Measurements from ENCODE around the gene PDE6A. TPM values are rescaled to one million over a fixed set of nuclear protein-coding genes. Genes with fewer than 3 reads are reported as not detected.

PDE6A gene
- total and polyA plus RNA-seq, 2 of the 13 experiments (the other 11 are each of a cell fraction or from before 2014, with no cell fraction given), result 0.01 TPM; not detected in 1

- Histone ChIP-seq H3K27me3 (ENCODE audit: control insufficient read depth in 1 of 2, insufficient read depth in 2 of 2, low read length in 2 of 2) (no peaks in the 10 kb centered on the region), H3K4me2 (ENCODE audit: low read depth, low read length) (no peak overlapping the region), H4K20me1 (ENCODE audit: insufficient read depth, low read length) (no peaks in the 10 kb centered on the region), H3K79me2 (ENCODE audit: insufficient read depth, low read length) (no peaks in the 10 kb centered on the region), H3K4me1 (ENCODE audit: insufficient read depth, low read length) (peaks cover 14% of the 10 kb centered on the region), H3K36me3 (replicated peaks in 1 of 2; ENCODE audit: control insufficient read depth in 1 of 2, insufficient read depth in 2 of 2, low read length in 2 of 2) (no peaks in the 10 kb centered on the region; a peak in 1 of 5 replicates), H3K4me3 (replicated peaks in 1 of 3; ENCODE audit: insufficient read depth in 1 of 3, low read depth in 2 of 3, low read length in 3 of 3) (no peak overlapping the region), H3K27ac (ENCODE audit: extremely low read length, insufficient read depth, low read length) (no peak overlapping the region), H3K9ac (ENCODE audit: insufficient read depth, low read depth, low read length) (no peak overlapping the region), H2AFZ (ENCODE audit: low read length) (no peak overlapping the region), H3K9me3 (ENCODE audit: low read length) (no peaks in the 10 kb centered on the region)
- intact Hi-C loops (cut with micrococcal nuclease; ENCODE audit: unreplicated experiment), result loop anchor here (5.0 kb wide), 1 partner anchor 141 kb away; no protein-coding TSS in a partner anchor
- ChIA-PET CTCF (ENCODE audit: low intra/inter-chr PET ratio, low total read pairs) (interaction anchor here (1.8 kb wide), 1 partner anchor 159 kb away, joined by 7 read pairs; no protein-coding TSS in a partner anchor), POLR2A (interaction anchor here (0.6 to 1.3 kb wide), 2 partner anchors 33 to 83 kb away, joined by 3 to 4 read pairs; no protein-coding TSS in a partner anchor)
- DNase-seq (ENCODE audit: low spot score) (no peak), FAIRE-seq (no peak), ATAC-seq (no peak)
- TF ChIP-seq SMYD3 (CRISPR knock-in tag; IDR thresholded peaks at IDR 0.05), result no peak
- no peak for TF ChIP-seq THYN1 (CRISPR knock-in tag; IDR thresholded peaks at IDR 0.05; ENCODE audit: borderline replicate concordance, low read depth)
- TF ChIP-seq ZNF562 (CRISPR knock-in tag; IDR thresholded peaks at IDR 0.05; ENCODE audit: borderline replicate concordance), result no peak
- TF ChIP-seq ZNF282 (IDR thresholded peaks at IDR 0.05; ENCODE audit: partially characterized antibody), result no peak
- no peak for TF ChIP-seq ZSCAN25 (CRISPR knock-in tag; IDR thresholded peaks at IDR 0.05)
- in situ Hi-C loops (cut with HindIII; ENCODE audit: extremely low pct_ligation_motif_present, low pct_unique_long_range_greater_than_20kb), result loop anchor here (10.0 to 25.0 kb wide), 2 partner anchors 59 to 356 kb away; no protein-coding TSS in a partner anchor
- 95% methylated on average over 3 of the region's 3 CpGs for WGBS (ENCODE audit: low lambda C conversion rate)
- no TSS peak for BruUV-seq (replicated peaks)
Measured at GRCh38 chr5:149993471-149993870, 48.9 kb upstream of the PDE6A start.

GRCh38 chr5:149990518-149991376 is 46.2 kb upstream of the PDE6A start:
- H3K4me1 ChIP-seq (ENCODE audit: insufficient read depth, low read length), result peaks cover 19% of the 10 kb centered on the region
- H3K4me3 ChIP-seq (replicated peaks in 1 of 3; ENCODE audit: insufficient read depth in 1 of 3, low read depth in 2 of 3, low read length in 3 of 3), result no peak overlapping the region
- no peaks in the 10 kb centered on the region for H3K27me3 ChIP-seq (ENCODE audit: control insufficient read depth in 1 of 2, insufficient read depth in 2 of 2, low read length in 2 of 2)
- DNase-seq (ENCODE audit: low spot score) (peak; percentile 76), ATAC-seq (peak; percentile 91), FAIRE-seq (peak; percentile 86)
- 50% methylated on average over 4 of the region's 4 CpGs for WGBS (ENCODE audit: low lambda C conversion rate)
- POLR2A ChIA-PET, result interaction anchor here (0.6 to 1.1 kb wide), 3 partner anchors 10 to 39 kb away, joined by 4 read pairs; partner anchors contain the start of genes HMGXB3, SLC26A2 and TIGD6
- H3K79me2 ChIP-seq (ENCODE audit: insufficient read depth, low read length), result no peaks in the 10 kb centered on the region
- no peaks in the 10 kb centered on the region; a peak in 1 of 5 replicates for H3K36me3 ChIP-seq (replicated peaks in 1 of 2; ENCODE audit: control insufficient read depth in 1 of 2, insufficient read depth in 2 of 2, low read length in 2 of 2)
- intact Hi-C loops (cut with micrococcal nuclease; ENCODE audit: unreplicated experiment), result loop anchor here (1.0 to 5.0 kb wide), 5 partner anchors 30 to 156 kb away; partner anchors contain the start of gene SLC26A2
- H4K20me1 ChIP-seq (ENCODE audit: insufficient read depth, low read length), result no peaks in the 10 kb centered on the region
- no TSS peak for BruUV-seq (replicated peaks)
- H3K9ac ChIP-seq (ENCODE audit: insufficient read depth, low read depth, low read length), result no peak overlapping the region
- H3K9me3 ChIP-seq (ENCODE audit: low read length), result no peaks in the 10 kb centered on the region
- H2AFZ ChIP-seq (ENCODE audit: low read length), result no peak overlapping the region
- H3K27ac ChIP-seq (ENCODE audit: extremely low read length, insufficient read depth, low read length), result no peak overlapping the region
- in situ Hi-C loops (cut with HindIII; ENCODE audit: extremely low pct_ligation_motif_present, low pct_unique_long_range_greater_than_20kb), result loop anchor here (10.0 to 25.0 kb wide), 2 partner anchors 56 to 353 kb away; no protein-coding TSS in a partner anchor
- CTCF ChIA-PET (ENCODE audit: low intra/inter-chr PET ratio, low total read pairs), result interaction anchor here (1.1 to 3.7 kb wide), 7 partner anchors 40 to 157 kb away, joined by 3 to 27 read pairs (median 25); no protein-coding TSS in a partner anchor
- no peak overlapping the region for H3K4me2 ChIP-seq (ENCODE audit: low read depth, low read length)
- TF ChIP-seq, protein P1, sequence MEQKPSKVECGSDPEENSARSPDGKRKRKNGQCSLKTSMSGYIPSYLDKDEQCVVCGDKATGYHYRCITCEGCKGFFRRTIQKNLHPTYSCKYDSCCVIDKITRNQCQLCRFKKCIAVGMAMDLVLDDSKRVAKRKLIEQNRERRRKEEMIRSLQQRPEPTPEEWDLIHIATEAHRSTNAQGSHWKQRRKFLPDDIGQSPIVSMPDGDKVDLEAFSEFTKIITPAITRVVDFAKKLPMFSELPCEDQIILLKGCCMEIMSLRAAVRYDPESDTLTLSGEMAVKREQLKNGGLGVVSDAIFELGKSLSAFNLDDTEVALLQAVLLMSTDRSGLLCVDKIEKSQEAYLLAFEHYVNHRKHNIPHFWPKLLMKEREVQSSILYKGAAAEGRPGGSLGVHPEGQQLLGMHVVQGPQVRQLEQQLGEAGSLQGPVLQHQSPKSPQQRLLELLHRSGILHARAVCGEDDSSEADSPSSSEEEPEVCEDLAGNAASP (CRISPR knock-in tag; IDR thresholded peaks at IDR 0.05; ENCODE audit: borderline replicate concordance), result 0 out of 2 replicates have a peak, but pooled peaks have one; percentile 36
- TF ChIP-seq ZNF740 (CRISPR knock-in tag; IDR thresholded peaks at IDR 0.05) (no peak), ZNF607 (CRISPR knock-in tag; IDR thresholded peaks at IDR 0.05; ENCODE audit: borderline replicate concordance) (no peak), ZFX (CRISPR knock-in tag; IDR thresholded peaks at IDR 0.05; ENCODE audit: low read depth) (no peak), ZNF878 (CRISPR knock-in tag; IDR thresholded peaks at IDR 0.05) (no peak), GTF3A (CRISPR knock-in tag; conservative IDR thresholded peaks at IDR 0.05) (no peak), ZBTB34 (CRISPR knock-in tag; IDR thresholded peaks at IDR 0.05) (no peak), ZNF816 (CRISPR knock-in tag; IDR thresholded peaks at IDR 0.05; ENCODE audit: borderline replicate concordance) (no peak)
